Transverse colon (tissue), 4 donors: ENCODE results near the gene DUSP18. TPM values are rescaled to one million over a fixed set of nuclear protein-coding genes. Genes with fewer than 3 reads are reported as not detected.

Source experiments
- DNase-seq: peaks from one replicate; pipeline ENCODE4 v3.0.0-alpha.2; 2019
- H3K27ac ChIP-seq, 4 donors: fragments of 200-600 bp; sonication (generic); 2 replicates each; pipeline ENCODE4 v1.5.1; 2016 to 2018; ENCODE audit warnings: inconsistent platforms in 4 of 4
- H3K27me3 ChIP-seq: fragments of 200-600 bp; sonication (generic); 2 replicates; pipeline ENCODE4 v1.5.1; 2017; ENCODE audit warnings: inconsistent platforms
- H3K36me3 ChIP-seq, 4 donors: fragments of 200-600 bp; sonication (generic); 2 replicates each; pipeline ENCODE4 v1.5.1; 2017 to 2019; ENCODE audit warnings: inconsistent platforms in 4 of 4
- H3K4me1 ChIP-seq, 4 donors: fragments of 200-600 bp; sonication (generic); 2 replicates each; pipeline ENCODE4 v1.5.1; 2017 to 2020; ENCODE audit warnings: inconsistent platforms in 4 of 4
- H3K4me3 ChIP-seq, 4 donors: fragments of 200-600 bp; sonication (generic); 1 replicate in 1 of 4; 2 replicates in 3 of 4; pipeline versions ENCODE4 v1.5.1 to v1.6.1; 2017 to 2019; ENCODE audit warnings: inconsistent platforms in 4 of 4
- H3K9me3 ChIP-seq, 2 donors: fragments of 200-600 bp; sonication (generic); 2 replicates each; pipeline ENCODE4 v1.5.1; 2017 to 2019; ENCODE audit warnings: inconsistent platforms in 2 of 2
- EP300 ChIP-seq: sonication (generic); formaldehyde crosslinking; IDR thresholded peaks from one replicate; pipeline ENCODE4 v1.6.1; 2017; ENCODE audit warnings: antibody characterized with exemption, low read depth
- POLR2A ChIP-seq: fragments of 450-650 bp; IDR thresholded peaks from one replicate; pipeline ENCODE4 v1.6.1; 2016; ENCODE audit warnings: antibody characterized with exemption, mild to moderate bottlenecking, moderate library complexity
- POLR2AphosphoS5 ChIP-seq, 3 donors: sonication (generic); formaldehyde crosslinking; IDR thresholded peaks; one replicate each; pipeline ENCODE4 v1.6.1; 2016; ENCODE audit warnings: antibody characterized with exemption in 3 of 3
- WGBS, 2 donors: methylation state at CpG; one replicate each; pipeline ENCODE4 v1.1.5; 2018; ENCODE audit warnings: low coverage in 1 of 2; 5-methylcytosine and 5-hydroxymethylcytosine counted together
- in situ Hi-C, 4 donors: fragments of 200-750 bp; cut with MboI; loops; one replicate each; pipeline versions ENCODE4 v1.15.0 to v1.15.1; 2017; ENCODE audit warnings: low sequenced_read_pairs in 3 of 4, low pct_ligation_motif_present in 1 of 4, low pct_unique_long_range_greater_than_20kb in 1 of 4
- intact Hi-C: fragments of 100-400 bp; cut with DNase I; formaldehyde crosslinking; loops from one replicate; pipeline ENCODE4 v1.15.1; 2023; ENCODE audit warnings: low total_unique reads
- total RNA-seq, 4 donors: library from RNA; depleted of rRNA; stranded (reverse); fragments of >200 nt; gene quantifications; one replicate each; pipeline ENCODE4 v1.1.0, GENCODE V29; 2016
- TF ChIP-seq, protein P1 (sequence below), 5 experiments: fragments of 200-600 bp in 3 of 5; fragments of 450-650 bp in 2 of 5; sonication (generic) in 3 of 5; IDR thresholded peaks; 1 replicate in 2 of 5; 2 replicates in 3 of 5; pipeline ENCODE4 v1.5.1; 2016 to 2017; ENCODE audit warnings: antibody characterized with exemption in 5 of 5, inconsistent platforms in 3 of 5, mild to moderate bottlenecking in 2 of 5, moderate library complexity in 1 of 5

The DUSP18 gene
- total RNA-seq, 4 donors from 2014 or later: 13.7 to 38.2 (median 29.8) TPM

DNA sequence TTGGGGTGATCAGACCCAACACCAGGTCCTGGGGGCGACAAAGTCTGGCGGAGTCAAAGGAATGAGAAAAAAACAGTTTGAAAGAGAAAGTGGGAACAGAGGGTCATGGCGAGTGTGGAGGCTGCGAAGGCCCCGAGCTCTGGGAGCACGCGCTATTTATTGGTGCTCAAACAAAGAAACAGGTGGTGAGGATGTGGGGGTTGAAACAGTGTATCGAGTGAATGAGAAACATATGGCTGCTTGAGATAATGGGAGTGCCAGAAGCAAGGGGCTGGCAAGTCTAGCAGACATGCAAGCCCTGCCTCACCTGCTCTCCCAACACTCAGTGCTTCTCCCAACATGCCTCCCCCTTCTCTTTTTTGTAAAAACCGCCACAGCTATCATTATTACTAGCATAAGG is 7.8 kb upstream of the DUSP18 start:
- Histone ChIP-seq H3K36me3 (no peaks in the 10 kb centered on the region), H3K27me3 (no peaks in the 10 kb centered on the region), H3K9me3 (no peaks in the 10 kb centered on the region), H3K27ac (no peak overlapping the region), H3K4me1 (peaks cover 0 to 13% (median 6%) of the 10 kb centered on the region in 4 donors), H3K4me3 (no peak overlapping the region)
- TF ChIP-seq POLR2AphosphoS5 (IDR thresholded peaks at IDR 0.05): no peak
- TF ChIP-seq, protein P1, sequence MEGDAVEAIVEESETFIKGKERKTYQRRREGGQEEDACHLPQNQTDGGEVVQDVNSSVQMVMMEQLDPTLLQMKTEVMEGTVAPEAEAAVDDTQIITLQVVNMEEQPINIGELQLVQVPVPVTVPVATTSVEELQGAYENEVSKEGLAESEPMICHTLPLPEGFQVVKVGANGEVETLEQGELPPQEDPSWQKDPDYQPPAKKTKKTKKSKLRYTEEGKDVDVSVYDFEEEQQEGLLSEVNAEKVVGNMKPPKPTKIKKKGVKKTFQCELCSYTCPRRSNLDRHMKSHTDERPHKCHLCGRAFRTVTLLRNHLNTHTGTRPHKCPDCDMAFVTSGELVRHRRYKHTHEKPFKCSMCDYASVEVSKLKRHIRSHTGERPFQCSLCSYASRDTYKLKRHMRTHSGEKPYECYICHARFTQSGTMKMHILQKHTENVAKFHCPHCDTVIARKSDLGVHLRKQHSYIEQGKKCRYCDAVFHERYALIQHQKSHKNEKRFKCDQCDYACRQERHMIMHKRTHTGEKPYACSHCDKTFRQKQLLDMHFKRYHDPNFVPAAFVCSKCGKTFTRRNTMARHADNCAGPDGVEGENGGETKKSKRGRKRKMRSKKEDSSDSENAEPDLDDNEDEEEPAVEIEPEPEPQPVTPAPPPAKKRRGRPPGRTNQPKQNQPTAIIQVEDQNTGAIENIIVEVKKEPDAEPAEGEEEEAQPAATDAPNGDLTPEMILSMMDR (IDR thresholded peaks at IDR 0.05): no peak
- in situ Hi-C loops: no loop called here
- intact Hi-C loops: no loop called here
- 83 to 94% methylated on average over 8 to 9 of the region's 9 CpGs for WGBS, 2 donors
- DNase-seq: no peak

DNA sequence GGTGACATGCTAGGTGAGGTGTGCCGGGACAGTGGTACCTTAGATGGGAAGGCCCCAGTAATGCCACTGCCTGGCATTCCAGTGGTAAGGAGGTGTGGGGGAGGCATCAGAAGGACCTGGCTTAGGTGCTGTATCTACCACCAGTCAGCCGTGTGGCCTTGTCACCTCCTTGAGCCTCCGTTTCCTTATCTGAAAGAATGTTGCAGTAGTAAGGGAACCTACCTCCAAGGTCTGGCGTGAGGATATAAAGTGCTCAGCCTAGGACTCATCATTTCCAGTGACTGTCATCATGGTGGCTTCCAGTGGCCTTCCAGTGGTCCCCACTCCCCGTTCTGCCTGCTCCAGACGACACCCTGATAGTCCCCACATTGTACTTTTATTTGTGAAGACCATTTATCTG is 6.8 kb upstream of the DUSP18 start:
- in situ Hi-C loops: no loop called here
- no peak for DNase-seq
- no peak overlapping the region for H3K27ac ChIP-seq
- WGBS, 2 donors: 93 to 100% methylated on average over 2 to 6 of the region's 6 CpGs
- H3K36me3 ChIP-seq: no peaks in the 10 kb centered on the region
- intact Hi-C loops: no loop called here
- TF ChIP-seq, protein P1 (IDR thresholded peaks at IDR 0.05): no peak
- no peak for TF ChIP-seq POLR2AphosphoS5 (IDR thresholded peaks at IDR 0.05)
- no peak for TF ChIP-seq POLR2A
- no peak for TF ChIP-seq EP300
- H3K4me1 ChIP-seq: peaks cover 0 to 3% (median 0%) of the 10 kb centered on the region in 4 donors
- no peaks in the 10 kb centered on the region for H3K9me3 ChIP-seq
- H3K27me3 ChIP-seq: no peaks in the 10 kb centered on the region
- no peak overlapping the region for H3K4me3 ChIP-seq

DNA sequence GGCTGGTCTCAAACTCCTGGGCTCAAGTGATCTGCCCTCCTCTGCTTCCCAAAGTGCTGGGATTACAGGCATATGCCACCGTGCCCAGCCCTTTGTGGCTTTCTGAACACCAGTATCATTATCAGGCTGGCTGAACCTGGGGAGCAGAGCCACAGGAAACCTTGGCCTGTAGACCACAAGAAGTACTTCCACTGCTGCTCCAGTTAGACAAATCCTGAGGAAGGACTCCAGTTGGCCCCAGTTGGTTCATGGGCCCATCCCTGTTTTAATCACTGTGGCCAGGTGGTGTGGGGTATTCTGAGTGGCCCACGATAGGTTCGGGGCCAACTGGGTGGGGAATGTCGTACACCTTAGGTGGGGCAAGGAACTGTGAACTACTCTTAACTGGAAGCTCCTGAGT is 5.5 kb upstream of the DUSP18 start:
- no peak for DNase-seq
- Histone ChIP-seq H3K4me1 (peaks cover 4 to 6% (median 5%) of the 10 kb centered on the region in 4 donors), H3K27me3 (no peaks in the 10 kb centered on the region), H3K9me3 (no peaks in the 10 kb centered on the region), H3K27ac (no peak overlapping the region), H3K4me3 (no peak overlapping the region), H3K36me3 (no peaks in the 10 kb centered on the region)
- TF ChIP-seq POLR2AphosphoS5 (IDR thresholded peaks at IDR 0.05) (no peak), POLR2A (no peak), EP300 (no peak)
- TF ChIP-seq, protein P1 (IDR thresholded peaks at IDR 0.05): no peak
- intact Hi-C loops: no loop called here
- in situ Hi-C loops: no loop called here
- WGBS, 2 donors: 62% methylated on average over 4 of the region's 4 CpGs; no CpG with 5 or more reads in 1 of the 2 donors

DNA sequence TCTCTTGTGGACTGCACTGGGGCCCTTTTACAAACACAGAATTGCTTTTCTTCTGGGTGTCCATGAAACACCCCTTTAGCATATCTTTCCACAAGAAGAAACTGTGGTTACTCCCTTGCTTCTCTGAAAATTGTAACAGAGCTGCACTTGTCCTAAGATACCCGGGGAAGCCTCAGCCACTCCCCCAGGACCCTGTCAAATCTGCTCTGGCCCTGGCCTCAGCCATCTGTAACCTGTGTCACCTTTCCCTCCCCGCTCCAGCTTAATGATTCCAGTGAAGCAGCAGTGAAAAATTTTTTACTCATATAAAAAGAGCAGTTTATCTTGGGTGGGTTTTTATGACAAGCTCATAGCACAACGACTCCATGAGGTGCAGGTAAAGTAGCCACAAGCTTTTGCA is 3.4 kb upstream of the DUSP18 start:
- H3K36me3 ChIP-seq: no peaks in the 10 kb centered on the region
- intact Hi-C loops (no loop called here), in situ Hi-C loops (no loop called here)
- no peak for DNase-seq
- H3K27ac ChIP-seq: no peak overlapping the region
- WGBS, 2 donors: 54 to 70% methylated on average over 3 of the region's 3 CpGs
- TF ChIP-seq POLR2AphosphoS5 (IDR thresholded peaks at IDR 0.05) (no peak), POLR2A (no peak), EP300 (no peak)
- TF ChIP-seq, protein P1 (IDR thresholded peaks at IDR 0.05): no peak
- H3K4me3 ChIP-seq: no peak overlapping the region
- no peaks in the 10 kb centered on the region for H3K27me3 ChIP-seq
- no peaks in the 10 kb centered on the region for H3K9me3 ChIP-seq
- peaks cover 4 to 23% (median 14%) of the 10 kb centered on the region in 4 donors for H3K4me1 ChIP-seq
